NCI-H2227 (cell line): ENCODE data around the gene CUX1.
A peak's percentile ranks its signal among the peaks of the same experiment; 100 is the strongest.

Experiments used
- DNase-seq: peaks from one replicate; lab custom pipeline; 2025; ENCODE audit not compliant: unreplicated experiment; lab: John Stamatoyannopoulos, UW

Gene CUX1

DNA sequence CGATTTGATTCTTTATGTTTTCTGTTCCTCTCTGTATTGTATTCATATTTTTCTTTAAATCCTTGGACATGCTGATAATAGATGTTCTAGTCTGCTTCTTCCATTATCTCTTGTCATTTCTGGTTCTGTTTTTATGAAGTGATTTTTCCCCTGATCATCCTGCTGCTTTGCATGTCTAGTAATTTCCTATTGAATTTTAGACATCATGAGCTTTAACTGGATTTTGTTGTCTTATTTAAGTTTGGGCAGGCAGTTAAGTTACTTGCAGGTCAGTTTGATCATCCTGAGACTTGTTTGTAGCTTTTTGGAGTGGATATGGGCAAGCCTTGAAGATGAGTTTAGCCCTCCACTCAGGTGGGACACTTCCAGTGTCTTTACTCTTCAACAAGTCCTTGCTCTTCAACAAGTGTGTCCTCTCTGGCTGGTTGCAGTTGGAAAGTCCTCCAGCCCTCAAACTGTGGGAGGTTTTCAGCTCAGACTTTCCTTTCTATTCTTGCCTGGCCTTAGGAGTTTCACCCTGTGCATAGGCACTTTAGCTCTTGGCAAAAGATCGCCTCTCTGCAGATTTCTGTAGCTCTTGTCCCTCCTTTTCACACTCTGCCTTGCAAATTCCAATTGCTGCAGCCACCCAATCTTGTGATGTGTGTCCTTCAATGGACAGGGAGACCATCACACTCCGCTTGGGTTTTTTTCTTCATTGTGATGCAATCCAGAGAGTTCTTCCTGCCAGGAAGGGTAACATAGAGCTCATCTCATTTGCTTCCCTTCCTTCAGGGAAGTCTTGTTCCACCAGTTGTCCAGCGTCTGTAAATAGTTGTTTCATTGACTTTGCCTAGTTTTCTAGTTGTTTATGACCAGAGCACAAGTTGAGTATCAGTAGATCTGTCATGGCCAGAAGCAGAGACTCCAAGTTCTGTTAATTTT lies 272.0 kb downstream of the CUX1 start:
- no peak for DNase-seq

- peak; percentile 20 for DNase-seq
Observed at GRCh38 chr7:102093599-102094315, 276.3 kb downstream of the CUX1 start.

DNA sequence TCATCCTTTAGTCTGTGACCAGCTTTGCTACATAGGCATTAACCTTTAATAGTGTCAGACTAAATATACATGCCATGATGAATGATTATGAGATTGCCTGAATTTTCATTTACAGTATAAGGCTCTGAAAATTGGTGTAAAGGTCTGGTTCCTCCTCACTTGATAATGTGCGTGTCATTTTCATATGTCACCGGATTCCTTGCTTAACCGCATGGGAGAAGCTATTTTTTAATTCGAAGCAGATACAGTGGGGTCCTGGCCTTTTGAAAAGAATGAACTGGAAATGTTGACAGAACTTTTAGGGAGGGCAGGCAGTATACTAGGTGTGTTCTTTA lies 276.9 kb downstream of the CUX1 start:
- DNase-seq: no peak

- DNase-seq: peak; percentile 18
Observed at GRCh38 chr7:102095321-102096011, 278.0 kb downstream of the CUX1 start.

DNA sequence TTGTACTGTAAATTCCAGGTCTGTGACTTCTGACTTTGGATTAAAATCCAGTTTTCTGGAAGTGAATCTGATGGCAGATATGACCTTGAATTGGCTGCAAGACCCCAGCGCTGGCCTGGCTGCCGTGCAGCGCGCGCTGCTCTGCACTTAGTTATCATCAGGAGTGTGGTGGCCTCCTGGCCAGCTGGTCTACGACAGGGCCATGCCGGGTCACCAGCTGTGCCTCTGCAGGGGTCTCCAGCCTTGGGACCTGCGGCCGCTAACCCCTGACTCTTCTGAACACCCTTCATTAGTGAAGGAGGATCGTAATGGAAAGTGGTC lies 278.5 kb downstream of the CUX1 start:
- no peak for DNase-seq

DNA sequence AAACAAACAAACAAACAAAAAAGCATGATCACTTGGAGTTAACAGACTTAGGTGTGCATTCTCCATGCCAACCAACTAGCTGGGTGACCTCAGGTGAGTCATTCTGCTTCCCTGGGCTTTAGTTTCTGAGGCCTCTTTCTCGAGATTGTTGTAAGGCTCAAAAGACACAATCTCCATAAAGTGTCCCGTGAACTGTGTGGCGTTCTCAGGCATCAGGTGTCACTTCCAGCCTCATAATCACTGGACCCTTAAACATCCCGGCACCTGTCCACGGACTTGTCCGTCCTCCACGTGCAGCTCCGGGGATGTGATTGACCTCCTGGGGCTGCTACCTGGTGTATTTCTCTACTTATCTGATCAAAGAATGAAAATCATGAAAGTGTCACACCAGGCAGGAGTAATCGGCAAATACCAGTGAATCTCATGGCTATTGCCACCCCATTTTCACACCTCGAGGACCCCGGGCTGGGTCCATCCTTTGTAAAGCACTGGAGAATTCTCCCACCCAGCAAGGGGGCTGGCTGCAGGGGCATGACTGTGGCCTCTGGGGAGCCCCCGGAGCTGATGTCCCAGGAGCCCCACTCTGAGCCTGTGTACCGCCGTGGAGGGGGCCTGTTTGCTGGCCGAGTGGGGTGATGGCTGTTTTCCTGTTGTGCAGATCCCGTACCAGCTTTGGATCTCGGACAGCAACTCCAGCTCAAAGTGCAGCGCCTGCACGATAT lies 279.4 kb downstream of the CUX1 start:
- DNase-seq: no peak

- peak; percentile 76 for DNase-seq
Observed at GRCh38 chr7:102097601-102098161, 280.3 kb downstream of the CUX1 start.

GRCh38 chr7:102098986-102099385 lies 281.6 kb downstream of the CUX1 start:
- no peak for DNase-seq

DNA sequence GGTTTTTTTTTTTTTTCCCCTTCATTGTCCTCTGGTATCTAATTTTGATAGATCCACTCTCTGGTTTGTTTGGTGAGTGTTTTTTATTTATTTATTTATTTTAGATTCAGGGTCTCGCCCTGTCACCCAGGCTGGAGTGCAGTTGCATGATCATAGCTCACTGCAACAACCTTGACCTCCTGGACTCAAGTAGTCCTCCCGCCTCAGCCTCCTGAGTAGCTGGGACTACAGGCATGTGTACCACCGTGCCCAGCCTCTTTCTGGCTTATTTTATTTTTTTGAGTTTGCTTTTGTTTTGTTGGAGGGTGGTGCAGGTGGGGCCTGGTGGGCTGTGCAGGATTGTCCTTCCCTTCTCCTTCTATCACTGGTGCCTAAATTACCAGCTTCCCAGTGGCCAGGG lies 282.0 kb downstream of the CUX1 start:
- no peak for DNase-seq

- no peak for DNase-seq
Observed at GRCh38 chr7:102101111-102101551, 283.7 kb downstream of the CUX1 start.

DNA sequence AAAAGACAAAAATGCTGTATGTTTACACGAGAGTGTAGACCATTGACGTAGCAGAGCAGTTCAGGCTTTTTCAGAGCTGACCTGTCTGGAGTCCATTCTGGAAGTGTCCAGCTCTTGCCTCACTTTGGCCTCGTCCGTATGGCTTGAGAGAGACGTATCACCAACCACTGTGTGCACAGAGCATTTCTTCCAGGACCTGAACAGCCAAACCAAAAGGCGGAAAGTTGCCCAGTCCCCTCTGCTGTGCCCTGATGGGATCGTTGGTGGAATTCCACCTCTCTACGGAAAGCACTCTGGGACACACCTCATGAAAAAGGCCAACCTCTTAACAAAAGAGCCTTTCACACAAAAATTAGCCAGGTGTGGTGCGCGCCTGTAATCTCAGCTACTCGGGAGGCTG lies 284.5 kb downstream of the CUX1 start:
- no peak for DNase-seq

DNA sequence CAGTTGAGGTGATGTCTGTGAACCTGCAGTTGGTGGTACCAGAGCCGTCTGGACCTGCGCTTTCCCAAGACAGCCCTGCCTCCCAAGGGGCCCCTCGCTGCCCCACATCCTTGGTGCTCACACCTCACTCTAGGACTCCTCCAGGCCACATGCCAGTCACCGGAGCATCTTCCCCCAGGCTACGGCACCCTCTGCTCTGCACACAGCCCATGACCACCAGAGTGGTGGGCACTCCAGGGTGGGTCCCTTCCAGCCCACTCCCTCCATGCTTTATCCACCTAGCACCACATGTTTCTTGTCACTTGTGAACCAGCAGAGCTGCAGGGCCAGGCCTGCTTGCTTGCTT lies 285.6 kb downstream of the CUX1 start:
- DNase-seq: no peak

DNA sequence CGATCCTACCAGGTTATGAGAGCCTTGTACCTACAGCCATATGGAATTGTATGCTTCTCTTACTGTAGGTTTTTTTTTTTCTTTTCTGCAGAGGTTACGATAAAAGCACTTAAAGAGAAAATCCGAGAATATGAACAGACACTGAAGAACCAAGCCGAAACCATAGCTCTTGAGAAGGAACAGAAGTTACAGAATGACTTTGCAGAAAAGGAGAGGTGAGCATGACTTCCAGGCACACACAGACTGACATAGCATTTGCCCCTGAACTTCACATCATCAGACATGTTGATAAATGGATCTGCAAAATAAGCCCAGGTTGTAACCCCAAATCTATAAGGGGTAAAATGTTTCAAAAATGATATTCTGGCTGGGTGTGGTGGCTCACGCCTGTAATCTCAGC lies 286.8 kb downstream of the CUX1 start:
- no peak for DNase-seq

DNA sequence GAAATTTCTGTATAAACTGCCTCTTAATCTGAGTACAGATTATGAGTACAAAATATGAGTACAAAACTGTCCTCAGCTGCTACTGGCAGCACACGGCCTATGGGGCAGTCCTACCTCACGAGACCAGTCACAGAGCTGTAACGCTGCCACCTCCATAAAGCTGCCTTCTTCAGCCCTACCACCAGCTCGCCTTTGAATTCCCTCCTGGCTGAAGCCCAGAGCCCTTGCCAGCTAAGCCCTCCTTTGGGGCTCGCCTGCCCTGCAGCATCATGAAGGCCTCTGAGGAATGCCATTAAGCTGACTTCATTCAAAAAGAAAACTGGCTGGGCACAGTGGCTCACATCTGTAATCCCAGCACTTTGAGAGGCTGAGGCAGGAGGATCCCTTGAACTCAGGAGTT lies 289.2 kb downstream of the CUX1 start:
- no peak for DNase-seq

DNA sequence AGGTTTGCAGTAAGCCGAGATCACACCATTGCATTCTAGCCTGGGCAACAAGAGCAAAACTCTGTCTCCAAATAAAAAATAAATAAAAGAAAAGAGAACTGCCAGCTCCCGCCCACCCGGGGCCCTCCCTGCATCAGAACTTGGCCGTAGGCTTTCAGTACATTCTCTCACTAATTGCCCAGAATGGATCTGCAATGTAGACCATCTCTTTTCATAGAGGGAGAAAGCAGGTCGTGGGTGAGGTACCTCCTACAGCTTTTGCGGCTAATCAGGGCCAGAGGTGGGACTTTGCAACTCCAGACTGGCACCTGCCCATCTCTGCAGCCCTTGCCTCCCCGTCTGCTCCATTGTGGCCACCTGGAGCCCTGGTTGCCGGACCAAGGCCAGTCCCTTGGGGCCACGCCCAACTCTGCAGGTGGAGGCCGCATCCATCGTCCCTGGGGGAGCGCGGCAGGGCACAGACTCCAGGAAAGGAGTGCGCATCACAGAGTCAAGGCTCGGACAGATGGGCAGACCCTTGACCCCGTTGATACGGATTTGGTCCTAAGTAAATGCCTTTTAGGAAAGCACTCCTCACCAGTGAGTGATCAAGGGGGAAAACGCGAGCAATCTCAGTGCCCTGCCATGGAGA lies 290.2 kb downstream of the CUX1 start:
- no peak for DNase-seq

DNA sequence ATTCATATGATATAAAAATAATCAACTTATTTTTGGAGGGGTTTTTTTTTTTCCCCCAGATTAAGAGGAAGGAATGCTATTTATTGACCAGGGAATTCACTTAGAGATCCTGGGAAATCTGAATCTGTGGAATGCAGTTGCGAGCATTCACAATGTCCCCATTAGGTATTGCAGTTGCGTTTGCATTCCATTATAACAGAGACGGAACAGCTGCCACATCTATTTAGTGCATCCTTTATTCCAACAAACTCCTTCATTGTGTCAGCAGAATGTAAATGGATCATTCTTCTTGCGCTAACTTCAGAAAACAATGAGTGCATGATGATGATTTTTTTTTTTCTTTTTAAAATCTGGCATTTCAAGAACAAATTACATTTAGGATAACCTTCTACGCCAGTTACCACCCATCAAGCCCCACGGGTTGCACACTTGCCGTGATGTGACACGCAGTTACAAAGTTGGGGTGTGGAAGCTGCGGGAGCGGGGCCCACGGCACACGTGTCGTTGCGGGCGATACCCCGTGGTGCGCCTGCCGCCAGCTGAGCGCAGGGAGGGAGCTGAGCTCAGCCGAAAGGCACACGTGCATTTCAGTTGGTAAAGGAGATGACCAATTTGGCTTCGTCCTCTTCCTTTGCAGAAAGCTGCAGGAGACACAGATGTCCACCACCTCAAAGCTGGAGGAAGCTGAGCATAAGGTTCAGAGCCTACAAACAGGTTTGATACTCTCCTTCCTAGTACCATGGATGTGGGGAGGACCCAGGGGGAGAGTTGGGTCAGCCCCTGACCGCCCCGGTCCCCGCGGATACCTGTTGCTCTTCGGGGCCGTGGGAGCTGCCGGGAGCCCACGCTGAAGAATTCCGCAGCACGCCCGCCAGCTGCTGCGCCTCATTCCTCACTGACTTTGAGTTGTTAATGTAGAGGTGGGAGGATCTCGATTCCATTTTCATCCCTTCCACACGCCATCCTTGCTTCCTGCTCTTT lies 293.9 kb downstream of the CUX1 start:
- DNase-seq: no peak

- no peak for DNase-seq
Observed at GRCh38 chr7:102115181-102115580, 297.8 kb downstream of the CUX1 start.

- DNase-seq: no peak
Observed at GRCh38 chr7:102115931-102116330, 298.5 kb downstream of the CUX1 start.

DNA sequence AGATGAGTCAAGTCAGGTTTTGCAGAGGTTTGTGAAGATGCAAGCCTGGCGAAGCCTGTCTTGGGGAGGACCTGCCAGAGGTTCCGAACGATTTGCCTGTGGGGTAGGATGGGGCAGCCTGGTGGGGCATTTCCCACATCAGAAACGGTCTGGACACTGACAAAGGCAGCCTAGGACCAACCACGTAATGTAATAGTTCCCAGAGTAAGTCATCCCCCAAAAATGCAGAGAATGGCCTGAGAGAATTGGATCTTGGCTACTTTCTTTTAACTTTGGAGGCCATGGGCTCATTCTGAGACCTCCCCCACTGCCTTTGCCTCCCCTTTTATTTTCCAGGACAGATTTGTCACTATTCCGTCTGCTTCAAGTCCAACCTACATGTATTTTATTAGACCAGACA lies 300.3 kb downstream of the CUX1 start:
- no peak for DNase-seq
